Smooth muscle cell (in vitro differentiated cells): ENCODE results near the gene ANO6. TPM values are rescaled to one million over a fixed set of nuclear protein-coding genes. Genes with fewer than 3 reads are reported as not detected.

ENCODE experiments used
- DNase-seq: peaks from one replicate; lab custom pipeline; 2025; ENCODE audit not compliant: unreplicated experiment; lab: John Stamatoyannopoulos, UW
- H2AFZ ChIP-seq: fragments of 200-600 bp; sonication (generic); 2 replicates; pipeline ENCODE4 v1.6.0; 2016; ENCODE audit warnings: antibody characterized with exemption, low read depth, mild to moderate bottlenecking
- H3F3A ChIP-seq: fragments of 200-600 bp; sonication (generic); 2 replicates; pipeline ENCODE4 v1.6.0; 2017; ENCODE audit warnings: antibody characterized with exemption, low read depth
- H3K27ac ChIP-seq: fragments of 200-600 bp; sonication (generic); 2 replicates; pipeline ENCODE4 v1.5.1; 2016; ENCODE audit warnings: low read depth, mild to moderate bottlenecking
- H3K27me3 ChIP-seq: fragments of 200-600 bp; sonication (generic); 2 replicates; pipeline ENCODE4 v1.6.1; 2016; ENCODE audit warnings: low read depth, mild to moderate bottlenecking
- H3K36me3 ChIP-seq: fragments of 200-600 bp; sonication (generic); 2 replicates; pipeline ENCODE4 v1.5.1; 2016; ENCODE audit warnings: low read depth
- H3K4me1 ChIP-seq: fragments of 200-600 bp; sonication (generic); 2 replicates; pipeline ENCODE4 v1.5.1; 2016; ENCODE audit warnings: low read depth
- H3K4me2 ChIP-seq: fragments of 200-600 bp; sonication (generic); 2 replicates; pipeline ENCODE4 v1.6.0; 2016; ENCODE audit warnings: mild to moderate bottlenecking
- H3K4me3 ChIP-seq: fragments of 200-600 bp; sonication (generic); 2 replicates; pipeline ENCODE4 v1.5.1; 2016; ENCODE audit warnings: mild to moderate bottlenecking
- H3K79me2 ChIP-seq: fragments of 200-600 bp; sonication (generic); 2 replicates; pipeline ENCODE4 v1.6.0; 2016; ENCODE audit warnings: low read depth, mild to moderate bottlenecking
- H3K9ac ChIP-seq: fragments of 200-600 bp; sonication (generic); 2 replicates; pipeline ENCODE4 v1.6.0; 2016; ENCODE audit warnings: low read depth
- H3K9me3 ChIP-seq: fragments of 200-600 bp; sonication (generic); replicated peaks from 2 replicates; pipeline ENCODE4 v1.5.1; 2016; ENCODE audit warnings: low read depth
- H4K20me1 ChIP-seq: fragments of 200-600 bp; sonication (generic); 2 replicates; pipeline ENCODE4 v1.6.0; 2016; ENCODE audit warnings: low read depth
- CTCF ChIP-seq: fragments of 200-600 bp; sonication (generic); IDR thresholded peaks from 2 replicates; pipeline ENCODE4 v1.5.1; 2017; ENCODE audit warnings: borderline replicate concordance, mild to moderate bottlenecking, antibody characterized with exemption; ENCODE audit not compliant: insufficient read depth, poor library complexity, severe bottlenecking
- WGBS: methylation state at CpG from one replicate; pipeline ENCODE4 v1.1.7; 2016; ENCODE audit warnings: low lambda C conversion rate; 5-methylcytosine and 5-hydroxymethylcytosine counted together
- polyA plus RNA-seq: library from polyadenylated mRNA; unstranded; fragments of >200 nt; fragmentation: Nextera tagmentation; extraction: Ambion mirVana; gene quantifications from 2 replicates; pipeline ENCODE4 v1.2.1, GENCODE V29; 2016
- total RNA-seq: library from RNA; depleted of rRNA; stranded (reverse); fragments of >200 nt; gene quantifications from 2 replicates; pipeline ENCODE4 v1.2.3, GENCODE V29; 2014

ANO6 gene
- total and polyA plus RNA-seq, 2 experiments from 2014 or later = 44.8 to 106 TPM

- 87% methylated on average over 3 of the region's 3 CpGs for WGBS
- Histone ChIP-seq H3K79me2 (peaks cover 40% of the 10 kb centered on the region), H3K9ac (no peak overlapping the region), H3K4me2 (no peak overlapping the region), H3K4me1 (no peaks in the 10 kb centered on the region), H3K36me3 (no peaks in the 10 kb centered on the region), H4K20me1 (peaks cover 17% of the 10 kb centered on the region), H3K27me3 (no peaks in the 10 kb centered on the region), H3K9me3 (no peaks in the 10 kb centered on the region), H3K4me3 (no peak overlapping the region), H3K27ac (no peak overlapping the region), H3F3A (no peaks in the 10 kb centered on the region), H2AFZ (no peak overlapping the region)
- no peak for TF ChIP-seq CTCF
- no peak for DNase-seq
Observed at GRCh38 chr12:45326358-45326975, 110.6 kb downstream of the ANO6 start.

- H3K4me1 ChIP-seq = no peaks in the 10 kb centered on the region
Observed at GRCh38 chr12:45327823-45328383, 112.0 kb downstream of the ANO6 start.

GRCh38 chr12:45329238-45329637 is 113.3 kb downstream of the ANO6 start:
- WGBS = 100% methylated on average over 1 of the region's 1 CpG
- Histone ChIP-seq H3K4me3 (no peak overlapping the region), H3K4me2 (no peak overlapping the region), H3K27ac (no peak overlapping the region), H3K9ac (no peak overlapping the region), H3K4me1 (no peaks in the 10 kb centered on the region), H3F3A (no peaks in the 10 kb centered on the region), H3K27me3 (no peaks in the 10 kb centered on the region), H3K36me3 (no peaks in the 10 kb centered on the region), H3K9me3 (no peaks in the 10 kb centered on the region), H4K20me1 (peaks cover 17% of the 10 kb centered on the region), H3K79me2 (peaks cover 31% of the 10 kb centered on the region), H2AFZ (no peak overlapping the region)
- no peak for TF ChIP-seq CTCF
- no peak for DNase-seq

More at GRCh38 chr12:45327823-45328383, 112.0 kb downstream of the ANO6 start:
- Histone ChIP-seq H3K4me2 (no peak overlapping the region), H3K9me3 (no peaks in the 10 kb centered on the region), H3K4me3 (no peak overlapping the region), H3K9ac (no peak overlapping the region), H4K20me1 (peaks cover 17% of the 10 kb centered on the region), H3K27me3 (no peaks in the 10 kb centered on the region), H3K27ac (peak overlapping the region; percentile 3), H3K79me2 (peaks cover 38% of the 10 kb centered on the region), H2AFZ (no peak overlapping the region), H3K36me3 (no peaks in the 10 kb centered on the region), H3F3A (no peaks in the 10 kb centered on the region)
- TF ChIP-seq CTCF = no peak
- DNase-seq = no peak
- WGBS = 66% methylated on average over 2 of the region's 2 CpGs

- Histone ChIP-seq H3K9me3 (no peaks in the 10 kb centered on the region), H3K4me1 (no peaks in the 10 kb centered on the region), H3K27me3 (no peaks in the 10 kb centered on the region), H2AFZ (no peak overlapping the region), H3K4me2 (no peak overlapping the region), H3K27ac (no peak overlapping the region), H3K79me2 (peaks cover 29% of the 10 kb centered on the region), H3F3A (no peaks in the 10 kb centered on the region), H3K9ac (no peak overlapping the region), H3K36me3 (no peaks in the 10 kb centered on the region), H4K20me1 (peaks cover 13% of the 10 kb centered on the region), H3K4me3 (no peak overlapping the region)
- no peak for TF ChIP-seq CTCF
- no peak for DNase-seq
- 89% methylated on average over 1 of the region's 1 CpG for WGBS
Observed at GRCh38 chr12:45329702-45330101, 113.8 kb downstream of the ANO6 start.
